ENCODE results near the gene ATXN1.
A peak's percentile ranks its signal among the peaks of the same experiment; 100 is the strongest.

Gene ATXN1

GRCh38 chr6:16736856-16737775 lies 24.1 kb downstream of the ATXN1 start:
- DNase-seq (ENCODE audit: low read depth): no peak
- TF ChIP-seq CTCF (IDR thresholded peaks at IDR 0.05; ENCODE audit: low read depth, low read length, missing control alignments): no peak

GRCh38 chr6:16735014-16735413 lies 26.2 kb downstream of the ATXN1 start:
- no peak for TF ChIP-seq CTCF (IDR thresholded peaks at IDR 0.05; ENCODE audit: low read depth, low read length, missing control alignments)
- H3K4me3 ChIP-seq (ENCODE audit: low read depth, low read length): no peak overlapping the region
- DNase-seq (ENCODE audit: low read depth): no peak

More at GRCh38 chr6:16736856-16737775, 24.1 kb downstream of the ATXN1 start:
- H3K4me3 ChIP-seq (ENCODE audit: low read depth, low read length): no peak overlapping the region

- no peak for DNase-seq (ENCODE audit: low read depth)
- no peak overlapping the region for H3K4me3 ChIP-seq (ENCODE audit: low read depth, low read length)
- no peak for TF ChIP-seq CTCF (IDR thresholded peaks at IDR 0.05; ENCODE audit: low read depth, low read length, missing control alignments)
Measured at GRCh38 chr6:16733085-16733484, 28.2 kb downstream of the ATXN1 start.

GRCh38 chr6:16731478-16732051 lies 29.7 kb downstream of the ATXN1 start:
- peak; percentile 31 for DNase-seq (ENCODE audit: low read depth)
- H3K4me3 ChIP-seq (ENCODE audit: low read depth, low read length): no peak overlapping the region
- no peak for TF ChIP-seq CTCF (IDR thresholded peaks at IDR 0.05; ENCODE audit: low read depth, low read length, missing control alignments)

GRCh38 chr6:16730738-16731477 lies 30.4 kb downstream of the ATXN1 start:
- no peak overlapping the region for H3K4me3 ChIP-seq (ENCODE audit: low read depth, low read length)
- DNase-seq (ENCODE audit: low read depth): no peak
- no peak for TF ChIP-seq CTCF (IDR thresholded peaks at IDR 0.05; ENCODE audit: low read depth, low read length, missing control alignments)

GRCh38 chr6:16729744-16730143 lies 31.5 kb downstream of the ATXN1 start:
- H3K4me3 ChIP-seq (ENCODE audit: low read depth, low read length): no peak overlapping the region
- no peak for TF ChIP-seq CTCF (IDR thresholded peaks at IDR 0.05; ENCODE audit: low read depth, low read length, missing control alignments)
- no peak for DNase-seq (ENCODE audit: low read depth)
